ENCODE data around the gene TTF2.
"Not testable (repeated sequence)": the region's sequence is repeated elsewhere in the genome, so short reads cannot be mapped to it uniquely, and the experiment has no call there.

The TTF2 gene

DNA sequence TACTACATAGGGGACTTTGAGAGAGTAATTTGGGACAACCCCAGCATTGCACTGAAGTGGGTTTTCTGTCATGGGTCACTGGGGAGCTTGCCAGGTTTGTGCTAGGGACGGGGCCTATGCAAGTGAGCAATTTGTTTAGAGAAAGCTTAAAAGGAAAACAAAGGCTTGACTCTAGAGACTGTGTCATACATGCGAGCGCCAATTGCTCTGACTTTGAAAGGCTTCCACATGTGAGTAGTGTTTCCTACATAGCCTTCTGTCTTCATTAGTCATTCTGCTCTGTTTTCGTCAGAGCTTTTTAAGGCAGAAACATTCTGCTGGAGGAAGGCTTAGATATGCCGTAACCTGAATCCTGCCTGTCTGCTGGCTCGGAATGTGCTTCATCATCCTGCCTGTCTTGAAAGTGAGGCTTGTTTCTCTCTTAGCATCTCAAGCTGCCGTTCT is 33.0 kb downstream of the TTF2 start:
- peak overlapping the region; percentile 79 for H3K27ac ChIP-seq (ENCODE audit: low read depth, low read length)
- no peak overlapping the region for H3K4me3 ChIP-seq (ENCODE audit: low read depth, low read length)
- H3K36me3 ChIP-seq (ENCODE audit: control insufficient read depth, insufficient read depth, low read length), result peaks cover 93% of the 10 kb centered on the region
- H3K9me3 ChIP-seq (ENCODE audit: control insufficient read depth, insufficient read depth, low read depth, low read length), result no peaks in the 10 kb centered on the region
- peak overlapping the region; percentile 52 for H3K9ac ChIP-seq (ENCODE audit: low read length)
- no peaks in the 10 kb centered on the region for H3K27me3 ChIP-seq (ENCODE audit: control insufficient read depth, insufficient read depth, low read length)
- peaks cover 22% of the 10 kb centered on the region for H3K4me1 ChIP-seq (ENCODE audit: control insufficient read depth, insufficient read depth, low read length)

DNA sequence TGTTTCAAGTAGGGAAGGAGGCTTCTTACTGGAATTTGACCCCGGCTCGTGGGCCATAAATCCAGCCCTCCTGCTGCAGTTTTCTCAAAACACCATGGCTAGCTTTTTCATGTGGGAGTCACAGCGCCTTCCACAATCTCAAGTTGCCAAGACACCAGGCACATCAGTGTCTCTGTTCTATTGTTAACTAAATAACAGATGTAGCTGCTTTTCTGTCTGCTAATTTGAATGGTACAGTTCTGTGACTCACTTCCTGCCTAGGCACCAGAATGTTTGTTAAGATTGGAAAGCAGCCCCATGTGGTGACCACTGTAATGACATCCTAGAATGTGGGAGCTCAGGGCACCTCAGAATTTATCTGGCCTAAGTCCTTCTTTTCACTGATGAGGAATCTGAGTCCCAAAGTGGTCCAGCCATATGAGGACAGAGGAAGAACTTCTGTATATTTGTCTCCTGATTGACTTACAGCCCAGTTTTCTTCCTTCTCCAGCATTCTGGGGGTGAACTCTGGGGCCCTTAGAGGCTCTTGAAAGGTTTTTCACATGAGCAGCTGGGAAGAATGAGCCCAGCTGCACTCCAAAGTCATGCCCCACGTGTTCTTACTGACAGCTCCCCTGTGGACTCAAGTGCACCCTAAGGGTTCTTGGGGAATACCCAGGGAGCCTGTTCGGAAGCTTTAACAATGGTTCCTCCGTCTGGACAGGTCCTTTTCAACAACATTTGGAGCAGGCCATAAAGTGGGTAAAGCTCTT is 33.9 kb downstream of the TTF2 start:
- peaks cover 95% of the 10 kb centered on the region for H3K36me3 ChIP-seq (ENCODE audit: control insufficient read depth, insufficient read depth, low read length)

GRCh38 chr1:117094841-117095604 is 34.9 kb downstream of the TTF2 start:
- Histone ChIP-seq H3K9me3 (ENCODE audit: control insufficient read depth, insufficient read depth, low read depth, low read length) (no peaks in the 10 kb centered on the region), H3K9ac (ENCODE audit: low read length) (no peak overlapping the region), H3K27me3 (ENCODE audit: control insufficient read depth, insufficient read depth, low read length) (no peaks in the 10 kb centered on the region), H3K4me3 (ENCODE audit: low read depth, low read length) (no peak overlapping the region), H3K36me3 (ENCODE audit: control insufficient read depth, insufficient read depth, low read length) (peaks cover 96% of the 10 kb centered on the region), H3K4me1 (ENCODE audit: control insufficient read depth, insufficient read depth, low read length) (peaks cover 22% of the 10 kb centered on the region), H3K27ac (ENCODE audit: low read depth, low read length) (peak overlapping the region; percentile 78; the same call in 1 of the 2 replicates)

More for the DNA sequence above, 33.9 kb downstream of the TTF2 start:
- Histone ChIP-seq H3K4me3 (ENCODE audit: low read depth, low read length) (no peak overlapping the region), H3K27ac (ENCODE audit: low read depth, low read length) (peak overlapping the region; percentile 79; the same call in 1 of the 2 replicates), H3K9me3 (ENCODE audit: control insufficient read depth, insufficient read depth, low read depth, low read length) (no peaks in the 10 kb centered on the region), H3K27me3 (ENCODE audit: control insufficient read depth, insufficient read depth, low read length) (no peaks in the 10 kb centered on the region), H3K4me1 (ENCODE audit: control insufficient read depth, insufficient read depth, low read length) (peaks cover 22% of the 10 kb centered on the region), H3K9ac (ENCODE audit: low read length) (peak overlapping the region; percentile 44)

DNA sequence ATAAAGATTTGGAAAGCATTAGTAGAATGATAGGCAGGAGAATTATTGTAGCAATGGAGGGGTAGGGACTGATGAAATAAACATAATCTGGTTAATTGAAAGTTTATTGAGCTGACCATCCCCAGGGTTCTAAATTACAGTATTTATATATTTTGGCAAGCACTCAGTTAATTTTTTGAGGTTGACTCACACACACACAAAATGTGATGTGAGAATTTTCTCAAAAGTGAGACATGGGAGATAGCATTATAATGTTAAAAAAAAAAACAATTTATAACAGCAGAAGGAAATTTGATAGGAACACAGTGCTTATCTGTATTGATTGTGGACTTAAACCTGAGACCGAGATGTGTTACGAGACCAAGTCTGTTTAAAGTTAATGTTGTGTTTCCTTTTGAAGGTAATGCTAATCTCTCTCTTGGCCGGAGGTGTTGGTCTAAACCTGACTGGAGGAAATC is 36.9 kb downstream of the TTF2 start:
- Histone ChIP-seq H3K4me3 (ENCODE audit: low read depth, low read length) (no peak overlapping the region), H3K9ac (ENCODE audit: low read length) (no peak overlapping the region), H3K27ac (ENCODE audit: low read depth, low read length) (no peak overlapping the region), H3K9me3 (ENCODE audit: control insufficient read depth, insufficient read depth, low read depth, low read length) (no peaks in the 10 kb centered on the region), H3K4me1 (ENCODE audit: control insufficient read depth, insufficient read depth, low read length) (peaks cover 22% of the 10 kb centered on the region), H3K27me3 (ENCODE audit: control insufficient read depth, insufficient read depth, low read length) (no peaks in the 10 kb centered on the region), H3K36me3 (ENCODE audit: control insufficient read depth, insufficient read depth, low read length) (peaks cover 97% of the 10 kb centered on the region)

DNA sequence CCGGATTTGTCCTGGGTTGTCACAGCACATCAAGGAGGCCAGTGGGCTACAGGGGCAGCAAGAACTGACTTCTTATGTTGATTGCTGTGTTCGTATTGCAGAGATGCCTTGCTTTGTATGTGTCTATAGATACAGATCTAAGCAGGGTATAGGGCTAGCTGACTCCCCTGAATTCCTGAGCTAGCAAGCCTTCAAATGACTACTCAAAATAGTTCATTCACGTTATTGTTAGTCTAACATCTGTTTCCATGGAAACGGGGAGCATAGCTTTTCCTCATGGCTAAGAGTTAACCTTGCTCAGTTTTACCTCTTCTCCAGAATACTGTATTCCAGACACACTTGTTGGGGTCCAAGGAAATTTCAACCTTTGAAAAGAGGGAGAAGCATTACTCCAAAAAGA is 37.3 kb downstream of the TTF2 start:
- Histone ChIP-seq H3K27ac (ENCODE audit: low read depth, low read length) (no peak overlapping the region), H3K9ac (ENCODE audit: low read length) (no peak overlapping the region), H3K36me3 (ENCODE audit: control insufficient read depth, insufficient read depth, low read length) (peaks cover 98% of the 10 kb centered on the region), H3K9me3 (ENCODE audit: control insufficient read depth, insufficient read depth, low read depth, low read length) (no peaks in the 10 kb centered on the region), H3K4me1 (ENCODE audit: control insufficient read depth, insufficient read depth, low read length) (peaks cover 19% of the 10 kb centered on the region), H3K27me3 (ENCODE audit: control insufficient read depth, insufficient read depth, low read length) (no peaks in the 10 kb centered on the region), H3K4me3 (ENCODE audit: low read depth, low read length) (no peak overlapping the region)

DNA sequence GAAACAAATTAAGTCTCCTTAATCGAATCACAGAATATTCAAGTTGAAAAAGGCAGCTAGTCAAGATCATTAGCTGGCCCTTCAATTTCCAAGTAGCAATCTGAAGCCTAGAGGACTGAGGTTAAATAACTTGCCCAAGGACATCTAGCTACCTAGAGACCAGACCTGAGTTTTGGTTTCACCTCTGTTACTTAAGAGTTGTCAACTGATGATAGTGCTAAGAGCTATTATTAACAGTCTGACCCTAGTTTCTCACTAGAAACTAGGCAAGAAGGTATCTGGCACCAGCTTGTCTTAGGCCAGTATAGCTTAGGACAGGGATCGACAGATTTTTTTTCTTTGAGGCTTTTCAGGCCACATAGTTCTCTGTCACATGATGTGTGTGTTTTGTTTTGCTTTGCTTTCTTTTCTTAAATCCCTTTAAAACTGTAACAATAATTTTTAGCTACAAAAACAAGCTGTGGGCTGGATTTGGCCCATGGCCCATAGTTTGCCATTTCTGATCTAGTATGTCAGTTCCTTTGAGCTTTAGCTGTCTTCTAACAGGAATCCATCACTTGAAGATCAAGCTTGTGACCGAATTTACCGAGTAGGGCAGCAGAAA is 38.3 kb downstream of the TTF2 start:
- Histone ChIP-seq H3K4me1 (ENCODE audit: control insufficient read depth, insufficient read depth, low read length) (peaks cover 9% of the 10 kb centered on the region), H3K4me3 (ENCODE audit: low read depth, low read length) (no peak overlapping the region), H3K9ac (ENCODE audit: low read length) (no peak overlapping the region), H3K9me3 (ENCODE audit: control insufficient read depth, insufficient read depth, low read depth, low read length) (no peaks in the 10 kb centered on the region), H3K27me3 (ENCODE audit: control insufficient read depth, insufficient read depth, low read length) (no peaks in the 10 kb centered on the region), H3K36me3 (ENCODE audit: control insufficient read depth, insufficient read depth, low read length) (peaks cover 98% of the 10 kb centered on the region), H3K27ac (ENCODE audit: low read depth, low read length) (no peak overlapping the region)

- Histone ChIP-seq H3K36me3 (ENCODE audit: control insufficient read depth, insufficient read depth, low read length) (peaks cover 95% of the 10 kb centered on the region), H3K9ac (ENCODE audit: low read length) (no peak overlapping the region), H3K27me3 (ENCODE audit: control insufficient read depth, insufficient read depth, low read length) (no peaks in the 10 kb centered on the region), H3K27ac (ENCODE audit: low read depth, low read length) (no peak overlapping the region), H3K4me1 (ENCODE audit: control insufficient read depth, insufficient read depth, low read length) (no peaks in the 10 kb centered on the region), H3K4me3 (ENCODE audit: low read depth, low read length) (no peak overlapping the region), H3K9me3 (ENCODE audit: control insufficient read depth, insufficient read depth, low read depth, low read length) (no peaks in the 10 kb centered on the region)
Observed at GRCh38 chr1:117101334-117101733, 41.2 kb downstream of the TTF2 start.

DNA sequence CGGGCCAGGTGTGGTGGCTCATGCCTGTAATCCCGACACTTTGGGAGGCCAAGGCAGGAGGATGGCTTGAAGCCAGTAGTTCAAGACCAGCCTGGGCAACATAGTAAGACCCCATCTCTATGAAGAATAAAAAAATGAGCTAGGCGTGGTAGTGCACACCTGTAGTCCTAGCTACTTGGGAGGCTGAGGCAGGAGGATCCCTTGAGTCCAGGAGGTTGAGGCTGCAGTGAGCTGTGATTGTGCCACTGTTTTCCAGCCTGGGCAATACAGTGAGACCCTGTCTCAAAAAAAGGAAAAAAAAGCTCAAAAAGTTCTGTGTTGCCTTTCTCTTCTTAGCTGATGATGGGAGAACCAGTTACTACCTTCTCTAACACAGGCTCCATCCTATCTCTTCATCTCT is 41.7 kb downstream of the TTF2 start:
- H3K36me3 ChIP-seq (ENCODE audit: control insufficient read depth, insufficient read depth, low read length), result peaks cover 96% of the 10 kb centered on the region
- not testable (repeated sequence) for H3K27me3 ChIP-seq (ENCODE audit: control insufficient read depth, insufficient read depth, low read length); H3K4me3 ChIP-seq (ENCODE audit: low read depth, low read length); H3K9me3 ChIP-seq (ENCODE audit: control insufficient read depth, insufficient read depth, low read depth, low read length); H3K4me1 ChIP-seq (ENCODE audit: control insufficient read depth, insufficient read depth, low read length); H3K9ac ChIP-seq (ENCODE audit: low read length); H3K27ac ChIP-seq (ENCODE audit: low read depth, low read length)

DNA sequence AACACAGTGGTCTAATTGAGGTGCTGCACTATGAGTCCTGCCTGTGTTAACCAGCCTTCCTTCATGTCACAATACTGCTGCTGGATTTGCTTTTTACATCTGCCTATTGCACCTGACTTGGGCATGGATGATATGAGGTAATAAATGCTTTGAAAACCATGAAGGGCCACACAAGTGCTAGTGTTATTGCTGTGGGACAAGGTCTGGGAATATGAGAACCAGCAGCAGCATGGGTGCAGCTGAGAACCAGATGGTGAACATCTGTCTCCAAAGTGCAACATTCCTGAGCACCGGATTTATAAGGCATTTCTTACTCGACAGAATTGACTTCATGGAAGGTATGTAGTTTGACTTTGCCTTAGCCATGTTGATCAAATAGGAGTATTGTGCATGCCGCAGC is 44.9 kb downstream of the TTF2 start:
- Histone ChIP-seq H3K36me3 (ENCODE audit: control insufficient read depth, insufficient read depth, low read length) (peaks cover 87% of the 10 kb centered on the region), H3K4me3 (ENCODE audit: low read depth, low read length) (no peak overlapping the region), H3K4me1 (ENCODE audit: control insufficient read depth, insufficient read depth, low read length) (no peaks in the 10 kb centered on the region), H3K27me3 (ENCODE audit: control insufficient read depth, insufficient read depth, low read length) (no peaks in the 10 kb centered on the region), H3K9me3 (ENCODE audit: control insufficient read depth, insufficient read depth, low read depth, low read length) (no peaks in the 10 kb centered on the region), H3K27ac (ENCODE audit: low read depth, low read length) (no peak overlapping the region), H3K9ac (ENCODE audit: low read length) (no peak overlapping the region)

GRCh38 chr1:117105722-117106121 is 45.6 kb downstream of the TTF2 start:
- no peaks in the 10 kb centered on the region for H3K4me1 ChIP-seq (ENCODE audit: control insufficient read depth, insufficient read depth, low read length)
- peaks cover 87% of the 10 kb centered on the region for H3K36me3 ChIP-seq (ENCODE audit: control insufficient read depth, insufficient read depth, low read length)
- H3K4me3 ChIP-seq (ENCODE audit: low read depth, low read length), result no peak overlapping the region
- no peaks in the 10 kb centered on the region for H3K27me3 ChIP-seq (ENCODE audit: control insufficient read depth, insufficient read depth, low read length)
- H3K9me3 ChIP-seq (ENCODE audit: control insufficient read depth, insufficient read depth, low read depth, low read length), result no peaks in the 10 kb centered on the region
- no peak overlapping the region for H3K27ac ChIP-seq (ENCODE audit: low read depth, low read length)
- no peak overlapping the region for H3K9ac ChIP-seq (ENCODE audit: low read length)

DNA sequence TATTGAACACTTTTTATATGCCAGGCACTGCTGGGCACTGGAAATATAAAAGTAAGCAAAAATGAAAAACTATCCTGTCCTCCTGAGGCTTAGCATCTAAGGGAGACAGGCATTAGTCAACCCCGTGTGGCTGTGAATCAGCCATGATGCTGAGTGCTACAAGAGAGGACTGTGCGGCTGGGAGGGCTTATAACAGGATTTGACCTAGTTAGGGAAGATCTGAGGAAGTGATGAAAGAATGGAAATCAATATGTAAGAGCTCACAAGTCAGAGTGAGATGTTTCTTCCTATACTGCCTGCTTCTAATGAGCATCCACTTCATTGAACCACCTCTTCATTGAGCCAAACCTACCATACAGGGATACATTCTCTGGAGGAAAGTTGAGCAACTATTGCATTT is 46.4 kb downstream of the TTF2 start:
- no peaks in the 10 kb centered on the region for H3K9me3 ChIP-seq (ENCODE audit: control insufficient read depth, insufficient read depth, low read depth, low read length)
- no peak overlapping the region for H3K27ac ChIP-seq (ENCODE audit: low read depth, low read length)
- peaks cover 86% of the 10 kb centered on the region for H3K36me3 ChIP-seq (ENCODE audit: control insufficient read depth, insufficient read depth, low read length)
- H3K4me1 ChIP-seq (ENCODE audit: control insufficient read depth, insufficient read depth, low read length), result no peaks in the 10 kb centered on the region
- H3K27me3 ChIP-seq (ENCODE audit: control insufficient read depth, insufficient read depth, low read length), result no peaks in the 10 kb centered on the region
- no peak overlapping the region for H3K4me3 ChIP-seq (ENCODE audit: low read depth, low read length)
- no peak overlapping the region for H3K9ac ChIP-seq (ENCODE audit: low read length)

All from HUES6 (cell line).